ENCODE measurements around the gene SERPINE3.

Gene SERPINE3

DNA sequence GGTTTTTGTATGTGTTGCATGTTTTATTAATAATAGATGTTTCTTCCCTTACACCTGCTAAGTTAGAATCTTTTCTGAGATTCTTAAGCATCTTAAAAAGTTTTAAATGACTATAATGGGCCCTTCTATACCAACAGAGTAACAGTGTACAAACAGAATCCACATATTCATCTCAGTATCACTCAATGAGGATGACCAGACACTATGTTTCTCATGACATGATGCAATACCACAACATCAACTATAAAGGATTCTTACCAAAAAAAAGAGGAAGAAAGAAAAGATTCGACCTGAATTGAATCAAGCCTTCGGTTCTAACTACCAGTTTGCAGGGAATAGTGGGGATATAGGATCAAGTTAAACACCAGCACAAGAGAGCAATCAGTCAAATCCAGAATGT lies 56.9 kb downstream of the SERPINE3 start:
- Mint-ChIP-seq H3K36me3 (ENCODE audit: low read depth) (peaks cover 19% of the 10 kb centered on the region), H3K9me3 (no peaks in the 10 kb centered on the region), H3K27me3 (ENCODE audit: low read depth) (no peaks in the 10 kb centered on the region), H3K4me3 (no peak overlapping the region), H3K27ac (no peak overlapping the region), H3K4me1 (peaks cover 6% of the 10 kb centered on the region)
- TF ChIP-seq, protein P1, sequence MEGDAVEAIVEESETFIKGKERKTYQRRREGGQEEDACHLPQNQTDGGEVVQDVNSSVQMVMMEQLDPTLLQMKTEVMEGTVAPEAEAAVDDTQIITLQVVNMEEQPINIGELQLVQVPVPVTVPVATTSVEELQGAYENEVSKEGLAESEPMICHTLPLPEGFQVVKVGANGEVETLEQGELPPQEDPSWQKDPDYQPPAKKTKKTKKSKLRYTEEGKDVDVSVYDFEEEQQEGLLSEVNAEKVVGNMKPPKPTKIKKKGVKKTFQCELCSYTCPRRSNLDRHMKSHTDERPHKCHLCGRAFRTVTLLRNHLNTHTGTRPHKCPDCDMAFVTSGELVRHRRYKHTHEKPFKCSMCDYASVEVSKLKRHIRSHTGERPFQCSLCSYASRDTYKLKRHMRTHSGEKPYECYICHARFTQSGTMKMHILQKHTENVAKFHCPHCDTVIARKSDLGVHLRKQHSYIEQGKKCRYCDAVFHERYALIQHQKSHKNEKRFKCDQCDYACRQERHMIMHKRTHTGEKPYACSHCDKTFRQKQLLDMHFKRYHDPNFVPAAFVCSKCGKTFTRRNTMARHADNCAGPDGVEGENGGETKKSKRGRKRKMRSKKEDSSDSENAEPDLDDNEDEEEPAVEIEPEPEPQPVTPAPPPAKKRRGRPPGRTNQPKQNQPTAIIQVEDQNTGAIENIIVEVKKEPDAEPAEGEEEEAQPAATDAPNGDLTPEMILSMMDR (IDR thresholded peaks at IDR 0.05; ENCODE audit: unreplicated experiment in 3 of 3), result no peak

DNA sequence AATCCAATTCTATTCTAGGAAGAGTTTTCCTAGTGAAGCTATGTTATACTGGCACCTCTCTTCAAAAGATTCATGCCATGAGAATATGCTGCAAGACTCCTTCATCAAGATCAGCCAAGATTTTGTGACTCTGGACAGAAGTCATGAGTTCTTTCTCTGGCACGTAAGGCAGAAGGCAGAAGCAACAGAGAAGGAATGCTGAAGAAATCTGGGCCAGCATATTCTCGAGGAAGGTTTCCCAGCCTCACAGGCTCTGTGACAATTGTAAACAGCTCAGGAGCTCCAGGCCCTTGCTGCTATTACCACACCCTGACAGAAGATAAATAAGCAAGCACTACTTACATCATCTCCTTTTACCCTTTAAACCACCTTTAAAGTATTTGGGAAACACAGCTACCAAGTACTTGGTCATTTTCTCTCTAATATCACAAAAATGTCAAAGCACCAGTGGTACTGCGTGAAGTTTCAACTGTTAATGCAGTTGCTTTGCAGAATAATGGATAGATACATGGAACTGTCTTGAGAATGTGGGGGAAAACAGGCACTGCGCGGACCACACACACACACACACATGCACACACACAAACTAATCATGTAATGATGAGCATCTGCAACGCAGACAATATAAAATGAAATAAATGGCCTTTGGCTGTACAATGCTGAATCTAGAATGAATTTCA lies 57.9 kb downstream of the SERPINE3 start:
- Mint-ChIP-seq H3K4me3 (no peak overlapping the region), H3K27me3 (ENCODE audit: low read depth) (no peaks in the 10 kb centered on the region), H3K4me1 (peaks cover 12% of the 10 kb centered on the region), H3K9me3 (no peaks in the 10 kb centered on the region), H3K36me3 (ENCODE audit: low read depth) (peaks cover 19% of the 10 kb centered on the region), H3K27ac (no peak overlapping the region)
- TF ChIP-seq, protein P1 (IDR thresholded peaks at IDR 0.05; ENCODE audit: unreplicated experiment in 3 of 3), result no peak

DNA sequence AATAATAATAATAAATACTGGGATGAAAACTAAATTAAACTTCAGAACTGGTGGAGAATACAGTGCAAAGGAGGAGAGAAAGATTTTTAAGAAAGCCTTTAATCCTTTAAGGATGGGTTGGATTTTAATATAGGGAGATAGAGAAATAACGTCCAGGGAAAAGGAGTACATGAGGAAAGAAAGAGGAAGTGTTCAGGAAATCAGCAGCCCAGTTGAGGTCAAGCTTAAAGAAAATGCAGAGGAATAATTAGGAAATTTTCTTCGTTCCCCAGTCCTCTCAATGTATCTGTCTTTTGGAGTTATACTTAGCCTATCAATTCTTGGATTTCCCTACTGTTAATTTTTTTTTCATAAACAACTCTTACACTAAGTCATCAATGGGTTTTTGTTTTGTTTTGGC lies 65.7 kb downstream of the SERPINE3 start:
- Mint-ChIP-seq H3K4me3 (no peak overlapping the region), H3K36me3 (ENCODE audit: low read depth) (peaks cover 42% of the 10 kb centered on the region), H3K27ac (no peak overlapping the region), H3K9me3 (no peaks in the 10 kb centered on the region), H3K27me3 (ENCODE audit: low read depth) (no peaks in the 10 kb centered on the region), H3K4me1 (peaks cover 7% of the 10 kb centered on the region)
- TF ChIP-seq, protein P1 (IDR thresholded peaks at IDR 0.05; ENCODE audit: unreplicated experiment in 3 of 3), result no peak

DNA sequence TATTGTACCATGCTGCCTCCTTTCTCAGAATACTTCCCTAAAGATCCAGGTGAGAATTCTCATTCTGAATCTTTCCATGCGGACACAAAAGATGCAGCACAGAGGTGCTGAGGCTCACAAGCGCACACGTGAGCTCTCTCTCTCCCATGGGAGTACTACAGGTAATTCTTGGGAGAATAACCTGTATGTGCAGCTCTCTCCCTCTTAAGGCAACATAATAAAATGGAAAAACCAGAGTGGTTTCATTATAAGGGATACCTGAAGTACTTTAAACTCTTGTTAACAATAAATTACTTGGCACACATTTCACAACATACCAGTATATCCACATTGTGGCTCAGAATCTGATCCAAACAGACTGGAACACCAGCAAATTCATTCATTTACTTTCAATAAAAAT lies 72.9 kb downstream of the SERPINE3 start:
- H3K4me3 Mint-ChIP-seq, result no peak overlapping the region
- H3K27me3 Mint-ChIP-seq (ENCODE audit: low read depth), result no peaks in the 10 kb centered on the region
- no peak overlapping the region for H3K27ac Mint-ChIP-seq
- TF ChIP-seq, protein P1 (IDR thresholded peaks at IDR 0.05; ENCODE audit: unreplicated experiment in 3 of 3), result no peak
- peaks cover 4% of the 10 kb centered on the region for H3K9me3 Mint-ChIP-seq
- no peaks in the 10 kb centered on the region for H3K4me1 Mint-ChIP-seq
- H3K36me3 Mint-ChIP-seq (ENCODE audit: low read depth), result peaks cover 46% of the 10 kb centered on the region

Data from nephron (organoid).